A204.1 (cell line): ENCODE measurements around the gene PIK3CG.
"Not testable (repeated sequence)": the region's sequence is repeated elsewhere in the genome, so short reads cannot be mapped to it uniquely, and the experiment has no call there.

ENCODE experiments used
- FAIRE-seq: peaks from 2 replicates; lab custom pipeline; 2012; peaks lifted over from hg19 to GRCh38; lab: Jason Lieb, UNC

Gene PIK3CG

GRCh38 chr7:106865130-106866041, at the start of gene PIK3CG:
TSS of gene PIK3CG (plus strand) at chr7:106865282. CDS start at chr7:106867562, 2,280 bp downstream.
- FAIRE-seq = no peak

- FAIRE-seq = no peak
Measured at GRCh38 chr7:106817098-106817497, 48.0 kb upstream of the PIK3CG start.

GRCh38 chr7:106818736-106819135, 46.3 kb upstream of the PIK3CG start:
- no peak for FAIRE-seq

GRCh38 chr7:106819546-106819945, 45.5 kb upstream of the PIK3CG start:
- FAIRE-seq = no peak

GRCh38 chr7:106820321-106821217, 44.5 kb upstream of the PIK3CG start:
- no peak for FAIRE-seq

- no peak for FAIRE-seq
Measured at GRCh38 chr7:106823631-106824030, 41.5 kb upstream of the PIK3CG start.

GRCh38 chr7:106824458-106824857, 40.6 kb upstream of the PIK3CG start:
- no peak for FAIRE-seq

GRCh38 chr7:106827626-106828025, 37.5 kb upstream of the PIK3CG start:
- FAIRE-seq = no peak

- FAIRE-seq = no peak
Measured at GRCh38 chr7:106829496-106829895, 35.6 kb upstream of the PIK3CG start.

GRCh38 chr7:106830896-106831295, 34.2 kb upstream of the PIK3CG start:
- not testable (repeated sequence) for FAIRE-seq

- no peak for FAIRE-seq
Measured at GRCh38 chr7:106836816-106837215, 28.3 kb upstream of the PIK3CG start.

GRCh38 chr7:106839511-106839910, 25.6 kb upstream of the PIK3CG start:
- no peak for FAIRE-seq

GRCh38 chr7:106840342-106840741, 24.7 kb upstream of the PIK3CG start:
- no peak for FAIRE-seq

GRCh38 chr7:106841896-106842390, 23.1 kb upstream of the PIK3CG start:
- FAIRE-seq = no peak

GRCh38 chr7:106844279-106844997, 20.6 kb upstream of the PIK3CG start:
- FAIRE-seq = no peak

- FAIRE-seq = peak; percentile 44
Measured at GRCh38 chr7:106848049-106848448, 17.0 kb upstream of the PIK3CG start.

- no peak for FAIRE-seq
Measured at GRCh38 chr7:106848851-106849442, 16.1 kb upstream of the PIK3CG start.

- FAIRE-seq = not testable (repeated sequence)
Measured at GRCh38 chr7:106851632-106852031, 13.4 kb upstream of the PIK3CG start.

- no peak for FAIRE-seq
Measured at GRCh38 chr7:106853250-106853908, 11.7 kb upstream of the PIK3CG start.

GRCh38 chr7:106855540-106856132, 9.4 kb upstream of the PIK3CG start:
- no peak for FAIRE-seq
